ENCODE data around the gene RHEX.
"Not testable (repeated sequence)": the region's sequence is repeated elsewhere in the genome, so short reads cannot be mapped to it uniquely, and the experiment has no call there.

RHEX gene, protein sequence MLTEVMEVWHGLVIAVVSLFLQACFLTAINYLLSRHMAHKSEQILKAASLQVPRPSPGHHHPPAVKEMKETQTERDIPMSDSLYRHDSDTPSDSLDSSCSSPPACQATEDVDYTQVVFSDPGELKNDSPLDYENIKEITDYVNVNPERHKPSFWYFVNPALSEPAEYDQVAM

DNA sequence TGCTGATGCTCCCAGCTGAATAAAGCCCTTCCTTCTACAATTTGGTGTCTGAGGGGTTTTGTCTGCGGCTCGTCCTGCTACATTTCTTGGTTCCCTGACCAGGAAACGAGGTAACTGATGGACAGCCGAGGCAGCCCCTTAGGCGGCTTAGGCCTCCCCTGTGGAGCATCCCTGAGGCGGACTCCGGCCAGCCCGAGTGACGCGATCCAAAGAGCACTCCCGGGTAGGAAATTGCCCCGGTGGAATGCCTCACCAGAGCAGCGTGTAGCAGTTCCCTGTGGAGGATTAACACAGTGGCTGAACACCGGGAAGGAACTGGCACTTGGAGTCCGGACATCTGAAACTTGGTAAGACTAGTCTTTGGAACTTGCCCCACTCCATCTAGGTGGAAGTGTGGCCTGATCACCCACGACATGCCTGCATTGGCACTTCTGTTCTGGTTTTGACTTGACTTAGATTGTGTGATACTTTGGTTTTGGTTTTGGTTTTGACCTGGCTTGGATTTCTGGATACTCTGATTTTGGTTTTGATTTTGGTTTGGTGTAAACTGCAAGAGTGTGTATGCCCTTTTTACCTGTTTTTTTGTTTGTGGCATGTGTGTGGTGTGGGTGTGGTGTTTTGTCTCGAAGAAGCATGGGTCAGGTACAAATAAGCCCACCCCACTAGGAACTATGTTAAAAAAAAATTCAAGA lies at the start of gene RHEX:
Gene RHEX (plus strand): TSS at position 255 of the 692 bp plus-strand sequence. CDS start 44,656 bp downstream, outside the sequence.
- in situ Hi-C loops (cut with HindIII; ENCODE audit: low sequenced_read_pairs), result not testable (repeated sequence)

DNA sequence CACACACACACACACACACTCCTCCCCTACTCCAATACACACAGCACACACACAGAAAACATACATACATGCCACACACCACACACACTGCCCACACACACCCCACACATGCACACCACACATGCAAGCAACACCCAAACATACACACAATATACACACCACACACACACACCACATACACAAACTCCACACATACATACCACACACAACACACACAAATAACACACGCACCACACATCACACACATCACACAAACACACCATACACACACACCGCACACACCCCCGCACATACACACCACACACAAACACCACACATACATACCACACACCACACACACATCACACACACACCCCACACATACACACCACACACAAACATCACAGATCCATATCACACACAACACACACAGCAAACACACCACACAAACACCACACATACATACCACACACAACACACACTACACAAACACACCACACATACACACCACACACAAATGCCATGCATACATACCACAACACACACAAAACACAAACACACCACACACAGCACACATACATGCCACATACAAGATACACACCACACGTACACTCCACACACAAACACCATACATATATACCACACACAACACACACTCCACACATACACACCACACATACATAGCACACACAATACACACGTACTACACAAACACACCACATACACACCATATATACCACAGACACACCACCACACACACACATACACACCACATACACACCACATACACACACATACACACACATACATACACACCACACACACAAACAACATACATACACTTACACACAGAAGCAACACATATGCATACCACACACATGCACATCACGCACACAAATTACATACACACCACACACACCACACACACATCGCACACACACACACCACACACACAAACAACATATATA lies 48.8 kb upstream of the RHEX start:
- in situ Hi-C loops (cut with HindIII; ENCODE audit: low sequenced_read_pairs), result no loop called here

DNA sequence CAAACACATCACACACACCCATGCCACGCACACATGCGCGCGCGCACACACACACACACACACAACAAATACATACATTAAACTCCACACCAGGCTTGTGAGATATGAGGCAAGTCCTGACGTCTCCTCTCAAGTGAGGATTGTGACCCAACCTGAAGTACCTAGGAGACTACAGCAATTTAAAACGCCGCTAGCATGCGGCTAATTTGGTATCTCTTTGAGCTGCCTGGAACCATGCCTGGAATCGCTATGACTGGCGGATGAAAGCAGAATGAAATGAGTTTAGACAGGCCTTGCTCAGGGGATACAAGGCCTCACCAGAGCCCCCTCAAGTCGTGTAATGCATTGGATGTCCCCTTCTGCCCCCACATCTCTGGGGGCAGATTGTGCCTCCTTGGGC lies 48.1 kb upstream of the RHEX start:
- in situ Hi-C loops (cut with HindIII; ENCODE audit: low sequenced_read_pairs), result no loop called here

DNA sequence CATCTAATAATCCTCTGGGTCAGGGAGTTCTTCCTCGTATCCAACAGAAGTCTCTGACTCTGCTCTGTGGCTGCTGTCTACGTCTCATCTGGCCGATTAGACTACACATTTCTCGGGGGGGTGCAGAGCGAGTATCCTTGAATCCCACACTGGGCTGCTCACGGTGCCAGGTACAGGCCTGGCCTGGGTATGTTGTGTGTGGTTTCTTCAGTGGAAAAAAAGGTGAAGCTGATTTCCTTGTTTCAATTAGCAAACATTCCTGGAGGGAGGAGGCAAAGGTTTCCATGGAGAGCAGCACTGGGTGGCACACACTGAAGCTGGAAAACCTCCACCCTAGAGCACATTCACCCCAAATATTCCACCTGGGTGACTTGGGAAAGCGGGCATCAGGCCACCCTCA lies 47.7 kb upstream of the RHEX start:
- in situ Hi-C loops (cut with HindIII; ENCODE audit: low sequenced_read_pairs), result no loop called here

DNA sequence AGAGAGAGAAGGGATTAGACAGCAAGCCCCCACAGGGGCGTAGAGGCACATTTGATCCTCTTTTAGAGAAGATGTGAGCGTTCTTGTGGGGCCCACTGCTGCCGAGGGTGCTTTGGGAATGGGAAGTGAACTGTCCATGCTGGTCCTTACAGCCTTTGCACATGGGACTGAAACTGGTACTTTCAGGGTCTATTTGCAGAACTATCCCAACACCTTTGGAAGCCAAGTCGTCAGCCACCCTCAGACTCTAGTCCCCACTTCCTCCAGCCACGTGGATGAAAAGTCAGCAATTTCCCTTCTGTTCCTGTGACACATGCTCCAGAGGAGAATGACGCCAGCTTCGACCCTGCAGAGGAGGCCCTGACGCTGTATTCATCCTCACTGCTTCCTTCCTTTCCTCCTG lies 47.2 kb upstream of the RHEX start:
- in situ Hi-C loops (cut with HindIII; ENCODE audit: low sequenced_read_pairs), result no loop called here

DNA sequence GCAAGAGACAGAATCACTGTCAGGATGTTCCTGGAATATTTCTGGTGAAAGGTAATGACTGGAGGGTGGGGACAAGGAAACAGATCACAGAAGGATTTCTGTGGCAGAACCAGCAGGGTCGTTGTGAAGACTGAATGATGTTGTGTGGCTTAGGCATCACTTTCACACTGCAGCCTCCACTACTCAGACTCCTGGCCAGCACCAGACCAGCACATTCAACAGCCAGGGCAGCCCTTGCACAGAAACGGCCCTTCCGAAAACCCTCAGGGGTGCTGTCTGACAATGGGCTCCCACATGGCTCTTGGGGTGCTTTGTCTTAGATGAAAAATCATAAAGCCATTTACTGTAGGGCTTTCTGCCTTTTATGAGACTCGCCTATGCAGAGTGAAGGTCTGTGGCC lies 46.0 kb upstream of the RHEX start:
- in situ Hi-C loops (cut with HindIII; ENCODE audit: low sequenced_read_pairs), result no loop called here

DNA sequence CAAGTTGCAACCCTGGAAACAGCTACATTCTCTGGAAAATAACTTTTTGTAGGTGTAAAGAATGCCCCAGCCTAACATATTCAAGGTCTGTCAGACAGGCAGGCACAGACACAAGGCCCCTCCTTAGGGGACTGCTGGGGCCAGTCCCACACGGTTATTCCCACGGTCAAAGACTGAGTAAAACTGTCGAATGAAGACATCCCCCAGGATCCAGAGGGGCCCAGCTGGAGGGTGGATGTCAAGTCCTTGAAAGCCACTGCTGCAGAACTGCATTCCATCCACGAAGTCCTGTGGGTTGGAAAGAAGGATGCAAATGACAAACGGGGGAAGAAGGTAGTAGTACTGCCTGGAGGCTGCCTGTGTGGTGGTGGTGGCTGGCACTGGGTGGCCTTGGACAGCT lies 42.9 kb upstream of the RHEX start:
- in situ Hi-C loops (cut with HindIII; ENCODE audit: low sequenced_read_pairs), result no loop called here

DNA sequence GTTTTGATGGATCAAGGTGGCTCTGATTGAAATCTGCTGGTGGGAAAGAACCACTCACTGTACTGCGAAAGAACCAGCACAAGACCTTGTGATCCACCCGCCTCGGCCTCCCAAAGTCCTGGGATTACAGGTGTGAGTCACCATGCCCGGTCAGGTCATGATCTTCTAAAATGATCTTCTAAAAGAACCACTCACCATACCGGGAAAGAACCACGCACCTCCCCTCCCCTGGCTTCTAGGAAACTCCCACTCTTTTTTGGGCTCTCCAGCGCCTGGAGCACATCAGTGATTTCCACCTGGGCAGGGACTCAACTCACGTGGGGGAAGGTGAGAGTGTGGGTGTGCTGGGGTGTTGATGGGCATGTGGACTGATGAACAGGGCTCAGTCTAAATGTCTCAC lies 41.9 kb upstream of the RHEX start:
- in situ Hi-C loops (cut with HindIII; ENCODE audit: low sequenced_read_pairs), result no loop called here

DNA sequence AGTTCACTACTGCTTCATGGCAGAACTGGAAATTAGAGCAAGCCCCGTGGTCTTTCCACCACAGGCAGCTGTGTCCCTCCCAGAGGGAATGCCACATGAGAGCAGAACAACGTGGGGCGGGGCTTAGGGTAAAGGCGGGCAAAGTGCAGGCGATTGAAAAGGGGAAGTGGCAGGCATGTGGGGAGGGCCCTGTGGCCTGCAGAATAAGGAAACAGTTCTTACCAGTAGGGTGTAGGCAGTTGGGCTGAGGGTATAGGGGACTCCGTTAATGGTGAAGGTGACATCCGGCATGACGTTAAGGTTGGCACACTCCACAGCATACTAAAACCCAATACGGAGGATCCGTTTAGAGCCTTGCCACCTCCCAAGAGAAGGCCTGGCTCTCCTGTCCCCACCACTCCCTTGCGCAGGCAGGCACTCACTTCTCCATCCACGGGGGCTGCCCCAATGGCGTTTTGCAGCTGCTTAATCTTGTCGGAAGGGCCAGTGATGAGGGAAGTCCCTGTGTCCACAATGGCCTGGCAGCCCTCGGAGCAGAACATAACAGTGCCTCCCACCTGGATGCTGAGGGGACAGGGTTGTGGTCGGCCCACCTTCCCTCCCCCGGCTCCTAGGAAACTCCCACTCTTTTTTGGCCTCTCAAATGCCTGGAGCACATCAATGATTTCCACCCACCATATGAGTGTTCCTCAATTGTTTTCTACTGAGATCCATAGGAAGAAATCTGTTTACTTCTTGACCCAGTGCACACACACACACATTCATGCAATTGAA lies 40.7 kb upstream of the RHEX start:
- in situ Hi-C loops (cut with HindIII; ENCODE audit: low sequenced_read_pairs), result no loop called here

DNA sequence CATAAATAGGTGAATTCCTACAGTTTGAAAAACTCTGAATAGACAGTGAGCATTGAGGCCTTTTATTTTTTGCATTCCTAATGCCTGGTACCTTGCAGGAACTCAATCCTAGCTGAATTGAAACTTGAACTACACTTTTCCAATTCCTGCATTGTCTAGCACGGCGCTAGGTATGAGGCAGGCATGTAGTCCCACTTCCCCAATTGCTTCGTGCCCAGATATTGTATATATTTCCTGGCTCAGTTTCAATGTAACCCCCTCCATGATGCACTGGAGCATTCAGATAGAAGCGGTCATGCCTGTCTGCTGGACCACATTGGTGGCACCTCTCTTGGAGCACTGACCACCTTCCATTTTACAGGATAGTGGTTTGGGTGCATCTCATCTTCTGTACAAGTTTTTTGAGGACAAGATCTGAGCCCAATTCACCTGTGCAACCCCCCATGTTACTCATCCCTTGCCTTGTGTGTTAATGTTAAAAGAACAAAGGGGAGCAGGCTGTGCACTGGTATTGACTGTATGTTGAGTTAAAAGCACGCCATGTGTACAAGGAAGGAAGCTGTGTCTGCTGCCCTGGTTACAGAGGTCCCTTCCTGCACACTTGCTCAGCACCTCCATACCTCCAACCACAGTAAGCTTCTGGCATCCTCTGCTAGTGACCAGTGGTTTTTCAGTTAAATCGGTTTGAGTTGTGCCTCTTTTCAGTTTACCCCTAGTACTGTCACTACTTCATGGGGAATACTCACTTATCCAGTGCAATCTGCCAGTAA lies 39.8 kb upstream of the RHEX start:
- in situ Hi-C loops (cut with HindIII; ENCODE audit: low sequenced_read_pairs), result no loop called here

DNA sequence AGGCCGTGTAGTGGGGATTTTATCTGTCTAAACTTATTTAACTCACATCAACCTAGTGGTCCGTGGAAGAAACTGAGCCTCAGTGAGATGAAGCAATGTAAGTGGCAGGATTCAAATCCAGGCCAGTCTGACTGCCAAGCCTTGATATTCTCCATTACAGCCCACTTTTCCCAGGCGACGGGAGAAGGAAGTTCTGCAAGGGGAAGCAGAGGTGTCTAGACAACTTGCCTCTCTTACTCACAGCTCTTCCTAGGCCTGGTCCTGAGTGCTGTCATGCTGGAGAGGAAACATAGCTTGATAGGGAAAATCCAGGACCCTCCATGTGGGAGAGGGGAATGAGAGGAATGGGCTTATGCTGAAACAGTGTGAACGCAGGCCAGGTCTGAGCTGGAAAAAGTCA lies 38.4 kb upstream of the RHEX start:
- in situ Hi-C loops (cut with HindIII; ENCODE audit: low sequenced_read_pairs), result no loop called here

DNA sequence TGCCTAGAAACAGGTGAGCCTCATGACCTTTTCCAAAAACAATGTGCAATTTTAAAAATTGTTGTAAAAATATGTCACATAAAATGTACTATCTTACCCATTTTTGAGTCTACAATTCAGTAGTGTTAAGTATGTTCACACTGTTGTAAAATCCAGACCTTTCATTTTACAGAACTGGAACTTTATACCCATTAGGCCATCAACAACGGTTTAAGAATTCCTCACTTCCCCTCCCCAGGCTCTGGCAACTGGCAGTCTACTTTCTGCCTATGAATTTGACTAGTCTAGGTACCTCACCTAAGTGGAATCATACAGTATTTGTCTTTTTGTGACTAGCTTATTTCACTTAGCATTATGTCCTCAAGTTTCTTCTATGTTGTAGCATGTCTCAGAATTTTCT lies 37.9 kb upstream of the RHEX start:
- in situ Hi-C loops (cut with HindIII; ENCODE audit: low sequenced_read_pairs), result no loop called here

DNA sequence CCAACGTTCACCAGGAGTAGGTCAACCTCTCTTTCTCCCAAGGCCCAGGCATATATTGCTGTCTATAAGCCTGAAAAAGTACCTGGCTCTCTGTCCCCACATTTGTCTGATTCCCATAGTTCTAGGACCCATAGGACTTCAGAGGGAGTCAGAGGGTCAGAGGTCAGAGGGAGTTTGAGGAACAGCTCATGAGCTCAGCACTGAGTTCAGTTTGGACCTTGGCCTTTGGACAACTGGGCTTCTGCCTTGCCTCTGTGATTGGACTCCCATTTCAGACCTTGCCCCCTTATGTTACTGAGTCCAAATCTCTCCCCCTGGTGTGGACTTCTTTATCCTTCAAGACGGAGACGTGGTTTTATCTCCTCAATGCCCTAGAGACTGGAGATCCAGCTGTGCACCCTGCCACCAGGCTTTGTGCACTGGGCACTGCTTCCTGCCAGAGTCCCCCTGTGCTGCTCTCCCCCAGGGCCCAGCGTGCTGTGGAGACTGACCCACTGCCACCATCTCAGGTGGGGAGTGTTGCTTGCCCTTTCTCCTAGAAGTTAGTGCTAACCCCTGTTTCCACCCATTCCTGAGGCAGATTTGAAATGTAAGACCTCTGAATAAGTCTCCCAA lies 32.5 kb upstream of the RHEX start:
- in situ Hi-C loops (cut with HindIII; ENCODE audit: low sequenced_read_pairs), result no loop called here

DNA sequence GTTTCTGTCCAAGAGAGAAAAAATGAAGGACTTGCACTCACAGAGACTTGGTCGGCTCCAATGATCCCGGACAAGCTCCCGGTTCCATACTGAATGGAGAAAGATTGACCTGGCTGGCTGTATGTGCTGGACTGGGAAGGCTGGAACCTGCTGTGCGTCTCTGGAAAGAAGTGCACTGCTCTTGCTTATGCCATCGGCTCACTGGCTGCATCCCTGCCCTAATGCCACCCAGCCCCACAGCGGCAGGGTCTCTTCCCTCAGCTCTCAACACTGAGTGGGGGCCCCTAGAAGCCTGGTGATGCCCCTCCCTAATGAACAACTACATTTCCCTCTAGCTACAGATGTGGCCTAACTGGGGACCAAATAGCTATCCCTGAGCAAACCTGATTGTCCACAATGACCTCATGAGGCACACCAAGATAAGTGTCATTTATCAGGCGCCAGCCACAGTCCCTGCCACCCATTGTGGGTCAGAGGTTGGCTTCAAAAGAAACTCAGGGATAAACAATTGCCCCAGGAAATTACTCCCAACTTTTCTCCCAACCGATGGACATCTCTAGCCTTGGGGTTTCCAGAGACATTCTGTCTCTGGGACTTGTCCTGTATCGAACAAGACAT lies 31.9 kb upstream of the RHEX start:
- in situ Hi-C loops (cut with HindIII; ENCODE audit: low sequenced_read_pairs), result no loop called here

DNA sequence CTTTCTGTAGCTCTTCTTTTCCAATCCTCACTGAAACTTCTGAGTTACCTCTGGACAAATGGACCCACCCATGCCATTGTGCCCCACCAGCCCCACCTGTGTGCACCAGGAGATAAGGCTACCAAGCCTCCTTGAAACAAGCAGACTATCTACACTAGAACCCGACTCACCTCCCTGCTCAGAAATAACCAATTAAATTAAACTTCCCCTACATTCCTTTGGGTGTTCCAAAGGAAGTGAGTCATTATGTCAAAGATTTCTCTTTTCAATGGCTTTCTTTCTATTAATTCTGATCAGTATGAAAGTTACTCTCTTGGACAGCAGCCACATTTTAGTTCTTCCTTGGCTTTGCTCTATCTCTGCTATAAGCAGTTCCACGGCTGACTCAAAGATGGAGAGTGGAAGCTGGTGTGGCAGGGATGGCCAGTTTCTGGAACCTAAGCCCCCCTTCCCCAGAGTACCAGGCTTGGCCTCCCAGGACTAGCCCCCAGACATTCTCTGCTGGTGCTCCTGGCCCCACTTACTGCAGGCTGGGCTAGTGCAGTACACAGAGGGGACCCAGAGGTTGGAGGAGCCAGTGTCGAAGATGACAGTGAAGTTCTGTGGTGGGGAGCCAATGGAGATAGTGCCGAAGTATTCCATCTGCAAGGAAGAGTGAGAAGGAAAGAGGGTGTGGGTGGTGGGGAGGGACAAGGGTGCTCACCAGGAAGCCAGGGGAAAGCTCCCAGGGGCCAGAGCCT lies 31.2 kb upstream of the RHEX start:
- in situ Hi-C loops (cut with HindIII; ENCODE audit: low sequenced_read_pairs), result no loop called here

DNA sequence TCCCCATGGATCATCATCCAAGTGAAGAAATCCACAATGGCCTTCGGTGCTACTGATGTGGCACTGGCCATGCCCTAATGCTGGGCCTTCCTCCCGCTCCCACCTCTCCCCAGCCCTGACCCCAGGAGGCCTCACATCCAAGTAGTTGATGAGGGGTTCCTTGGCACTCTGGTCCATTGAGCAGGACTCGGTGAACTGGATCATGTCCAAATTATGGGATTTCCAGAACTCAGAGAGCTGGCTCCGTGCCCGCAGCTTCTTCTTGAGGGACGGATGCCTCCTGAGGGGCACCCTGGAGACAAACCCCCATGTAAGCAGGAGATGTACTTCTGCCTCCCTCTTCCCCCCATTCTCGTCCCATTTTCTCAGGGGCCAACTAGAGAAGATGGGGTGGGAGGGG lies 30.2 kb upstream of the RHEX start:
- in situ Hi-C loops (cut with HindIII; ENCODE audit: low sequenced_read_pairs), result no loop called here

DNA sequence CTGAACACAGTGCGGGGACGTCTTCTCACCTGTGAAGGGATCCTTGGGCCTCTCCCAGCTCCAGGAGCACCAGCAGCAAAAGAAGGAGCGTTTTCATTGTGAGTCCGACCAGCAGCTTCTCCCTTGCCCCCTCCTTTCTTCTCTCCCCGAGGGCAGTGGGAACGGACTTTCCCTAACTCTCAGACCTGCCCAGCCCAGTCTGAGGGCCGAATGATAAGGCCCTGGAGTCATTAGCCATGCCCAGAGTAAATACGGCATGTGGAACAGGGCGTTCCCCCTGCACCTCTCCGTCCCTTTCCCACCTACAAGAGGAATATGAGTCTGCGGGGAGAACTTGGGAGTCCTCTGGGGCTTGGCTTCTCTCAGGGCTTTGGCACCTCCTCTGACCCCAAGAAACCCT lies 29.3 kb upstream of the RHEX start, which contains the start of gene CTSE:
Gene CTSE (minus strand): TSS at position 201 of the 400 bp plus-strand sequence. CDS start 104 bp downstream, at position 97.
- in situ Hi-C loops (cut with HindIII; ENCODE audit: low sequenced_read_pairs), result no loop called here

DNA sequence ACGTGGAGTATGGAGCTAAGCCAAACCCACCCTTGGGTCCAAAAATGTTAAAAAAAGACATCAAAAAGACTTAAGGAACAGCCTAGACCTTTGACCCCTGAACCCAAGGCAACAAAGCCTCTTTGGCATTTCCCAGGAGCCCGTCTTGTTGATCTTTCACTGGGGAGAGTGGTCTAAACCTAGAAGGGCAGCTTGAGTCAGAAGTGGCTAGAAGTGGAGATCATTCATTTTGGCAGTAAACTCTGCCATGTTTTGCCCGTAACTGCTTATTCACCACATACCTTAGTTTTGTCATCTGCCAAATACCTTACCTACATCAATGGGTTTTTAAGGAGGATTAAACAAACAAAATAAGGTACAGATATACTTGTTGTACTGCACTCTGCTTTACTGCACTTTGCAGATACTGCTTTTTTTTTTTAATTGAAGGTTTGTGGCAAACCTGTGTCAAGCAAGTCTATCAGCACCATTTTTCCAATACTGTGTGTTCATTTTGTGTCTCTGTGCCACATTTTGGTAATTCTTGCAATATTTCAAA lies 27.6 kb upstream of the RHEX start:
- in situ Hi-C loops (cut with HindIII; ENCODE audit: low sequenced_read_pairs), result no loop called here

Data from DLD1 (cell line).